OCI-LY3 (cell line): ENCODE results near the gene SHISA6.

Source experiments
- EZH2phosphoT487 ChIP-seq: fragments of 200-600 bp; shearing (Covaris generic); IDR thresholded peaks from 2 replicates; pipeline ENCODE4 v1.6.1; 2018; ENCODE audit warnings: antibody characterized with exemption, mixed run types, low read depth
- TF ChIP-seq, protein P1 (sequence below): fragments of 200-600, 300-600 bp; sonication (generic); IDR thresholded peaks from 2 replicates; pipeline ENCODE4 v1.5.1; 2014; ENCODE audit warnings: antibody characterized with exemption, low read length, low read depth

- TF ChIP-seq, protein P1, sequence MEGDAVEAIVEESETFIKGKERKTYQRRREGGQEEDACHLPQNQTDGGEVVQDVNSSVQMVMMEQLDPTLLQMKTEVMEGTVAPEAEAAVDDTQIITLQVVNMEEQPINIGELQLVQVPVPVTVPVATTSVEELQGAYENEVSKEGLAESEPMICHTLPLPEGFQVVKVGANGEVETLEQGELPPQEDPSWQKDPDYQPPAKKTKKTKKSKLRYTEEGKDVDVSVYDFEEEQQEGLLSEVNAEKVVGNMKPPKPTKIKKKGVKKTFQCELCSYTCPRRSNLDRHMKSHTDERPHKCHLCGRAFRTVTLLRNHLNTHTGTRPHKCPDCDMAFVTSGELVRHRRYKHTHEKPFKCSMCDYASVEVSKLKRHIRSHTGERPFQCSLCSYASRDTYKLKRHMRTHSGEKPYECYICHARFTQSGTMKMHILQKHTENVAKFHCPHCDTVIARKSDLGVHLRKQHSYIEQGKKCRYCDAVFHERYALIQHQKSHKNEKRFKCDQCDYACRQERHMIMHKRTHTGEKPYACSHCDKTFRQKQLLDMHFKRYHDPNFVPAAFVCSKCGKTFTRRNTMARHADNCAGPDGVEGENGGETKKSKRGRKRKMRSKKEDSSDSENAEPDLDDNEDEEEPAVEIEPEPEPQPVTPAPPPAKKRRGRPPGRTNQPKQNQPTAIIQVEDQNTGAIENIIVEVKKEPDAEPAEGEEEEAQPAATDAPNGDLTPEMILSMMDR: no peak
- no peak for TF ChIP-seq EZH2phosphoT487
Observed at GRCh38 chr17:11561281-11561680, 320.3 kb downstream of the SHISA6 start.
